Measurements from ENCODE around the gene PHACTR3. TPM values are rescaled to one million over a fixed set of nuclear protein-coding genes. Genes with fewer than 3 reads are reported as not detected.

Gene PHACTR3
- total and polyA plus RNA-seq, 2 donors (not counting 1 experiment from before 2014, with no cell fraction given), result not detected

GRCh38 chr20:59603176-59603575 is 1.2 kb upstream of the PHACTR3 start:
- no peak overlapping the region for H2AFZ ChIP-seq (ENCODE audit: low read length)
- no peak overlapping the region for H3K4me2 ChIP-seq (ENCODE audit: extremely low read depth, insufficient read depth, low read length)
- H3K36me3 ChIP-seq (ENCODE audit: control insufficient read depth, insufficient read depth, low read length), result no peaks in the 10 kb centered on the region
- no peaks in the 10 kb centered on the region for H3K27me3 ChIP-seq (ENCODE audit: control insufficient read depth, insufficient read depth, low read length)
- no peak overlapping the region for H3K9ac ChIP-seq (ENCODE audit: insufficient read depth, low read length)
- no peak overlapping the region for H3K4me3 ChIP-seq (replicated peaks in 1 of 4; ENCODE audit: control extremely low read depth in 1 of 4, insufficient read depth in 1 of 4, low read depth in 3 of 4, low read length in 4 of 4)
- TF ChIP-seq CTCF (conservative IDR thresholded peaks at IDR 0.05 in 1 of 2, IDR thresholded peaks at IDR 0.05 in 1 of 2; ENCODE audit: low read depth in 1 of 2, low read length in 2 of 2) (no peak), EZH2 (IDR thresholded peaks at IDR 0.05; ENCODE audit: low read length, missing control alignments) (no peak)
- H3K9me3 ChIP-seq (ENCODE audit: control insufficient read depth, insufficient read depth, low read depth, low read length), result no peaks in the 10 kb centered on the region
- no peaks in the 10 kb centered on the region for H4K20me1 ChIP-seq (ENCODE audit: control insufficient read depth, extremely low read depth, insufficient read depth, low read length)
- DNase-seq (ENCODE audit: low read depth in 2 of 2), result no peak
- H3K4me1 ChIP-seq (ENCODE audit: control insufficient read depth, extremely low read depth, insufficient read depth, low read length), result no peaks in the 10 kb centered on the region
- H3K27ac ChIP-seq (ENCODE audit: insufficient read depth, low read length), result no peak overlapping the region
- no peaks in the 10 kb centered on the region for H3K79me2 ChIP-seq (ENCODE audit: control insufficient read depth, insufficient read depth, low read length)

- DNase-seq (ENCODE audit: low read depth in 2 of 2), result no peak
- no peaks in the 10 kb centered on the region for H3K4me1 ChIP-seq (ENCODE audit: control insufficient read depth, extremely low read depth, insufficient read depth, low read length)
- H4K20me1 ChIP-seq (ENCODE audit: control insufficient read depth, extremely low read depth, insufficient read depth, low read length), result no peaks in the 10 kb centered on the region
- no peaks in the 10 kb centered on the region for H3K27me3 ChIP-seq (ENCODE audit: control insufficient read depth, insufficient read depth, low read length)
- H3K4me3 ChIP-seq (replicated peaks in 1 of 4; ENCODE audit: control extremely low read depth in 1 of 4, insufficient read depth in 1 of 4, low read depth in 3 of 4, low read length in 4 of 4), result no peak overlapping the region
- no peak overlapping the region for H3K9ac ChIP-seq (ENCODE audit: insufficient read depth, low read length)
- TF ChIP-seq CTCF (conservative IDR thresholded peaks at IDR 0.05 in 1 of 2, IDR thresholded peaks at IDR 0.05 in 1 of 2; ENCODE audit: low read depth in 1 of 2, low read length in 2 of 2) (no peak), EZH2 (IDR thresholded peaks at IDR 0.05; ENCODE audit: low read length, missing control alignments) (no peak)
- H3K27ac ChIP-seq (ENCODE audit: insufficient read depth, low read length), result no peak overlapping the region
- no peak overlapping the region for H3K4me2 ChIP-seq (ENCODE audit: extremely low read depth, insufficient read depth, low read length)
- H3K36me3 ChIP-seq (ENCODE audit: control insufficient read depth, insufficient read depth, low read length), result no peaks in the 10 kb centered on the region
- no peaks in the 10 kb centered on the region for H3K9me3 ChIP-seq (ENCODE audit: control insufficient read depth, insufficient read depth, low read depth, low read length)
- H2AFZ ChIP-seq (ENCODE audit: low read length), result no peak overlapping the region
- no peaks in the 10 kb centered on the region for H3K79me2 ChIP-seq (ENCODE audit: control insufficient read depth, insufficient read depth, low read length)
These were observed 631 bp downstream of the PHACTR3 start for GRCh38 chr20:59604741-59605600.

GRCh38 chr20:59605601-59606364 is 1.4 kb downstream of the PHACTR3 start:
- Histone ChIP-seq H3K36me3 (ENCODE audit: control insufficient read depth, insufficient read depth, low read length) (no peaks in the 10 kb centered on the region), H3K4me2 (ENCODE audit: extremely low read depth, insufficient read depth, low read length) (no peak overlapping the region), H4K20me1 (ENCODE audit: control insufficient read depth, extremely low read depth, insufficient read depth, low read length) (no peaks in the 10 kb centered on the region), H3K9ac (ENCODE audit: insufficient read depth, low read length) (no peak overlapping the region), H2AFZ (ENCODE audit: low read length) (no peak overlapping the region), H3K27me3 (ENCODE audit: control insufficient read depth, insufficient read depth, low read length) (no peaks in the 10 kb centered on the region), H3K4me3 (replicated peaks in 1 of 4; ENCODE audit: control extremely low read depth in 1 of 4, insufficient read depth in 1 of 4, low read depth in 3 of 4, low read length in 4 of 4) (no peak overlapping the region), H3K9me3 (ENCODE audit: control insufficient read depth, insufficient read depth, low read depth, low read length) (no peaks in the 10 kb centered on the region), H3K79me2 (ENCODE audit: control insufficient read depth, insufficient read depth, low read length) (no peaks in the 10 kb centered on the region), H3K27ac (ENCODE audit: insufficient read depth, low read length) (no peak overlapping the region), H3K4me1 (ENCODE audit: control insufficient read depth, extremely low read depth, insufficient read depth, low read length) (no peaks in the 10 kb centered on the region)
- TF ChIP-seq EZH2 (IDR thresholded peaks at IDR 0.05; ENCODE audit: low read length, missing control alignments), result no peak
- no peak for TF ChIP-seq CTCF (conservative IDR thresholded peaks at IDR 0.05 in 1 of 2, IDR thresholded peaks at IDR 0.05 in 1 of 2; ENCODE audit: low read depth in 1 of 2, low read length in 2 of 2)
- no peak for DNase-seq (ENCODE audit: low read depth in 2 of 2)
